Stomach (tissue), 4 donors: Measurements from ENCODE around the gene DRICH1.

Experiments used
- EP300 ChIP-seq: sonication (generic); formaldehyde crosslinking; IDR thresholded peaks from one replicate; pipeline ENCODE4 v1.6.1; 2017; ENCODE audit warnings: antibody characterized with exemption
- POLR2AphosphoS5 ChIP-seq, 3 donors: sonication (generic); formaldehyde crosslinking; IDR thresholded peaks; one replicate each; pipeline ENCODE4 v1.6.1; 2016; ENCODE audit warnings: antibody characterized with exemption in 3 of 3
- TF ChIP-seq, protein P1 (sequence below), 7 experiments: fragments of 450-650 bp in 4 of 7; fragments of 200-600 bp in 3 of 7; sonication (generic) in 3 of 7; IDR thresholded peaks; one replicate each; pipeline ENCODE4 v1.5.1; 2016 to 2019; ENCODE audit warnings: antibody characterized with exemption in 7 of 7, control low read depth in 2 of 7, mild to moderate bottlenecking in 1 of 7

DNA sequence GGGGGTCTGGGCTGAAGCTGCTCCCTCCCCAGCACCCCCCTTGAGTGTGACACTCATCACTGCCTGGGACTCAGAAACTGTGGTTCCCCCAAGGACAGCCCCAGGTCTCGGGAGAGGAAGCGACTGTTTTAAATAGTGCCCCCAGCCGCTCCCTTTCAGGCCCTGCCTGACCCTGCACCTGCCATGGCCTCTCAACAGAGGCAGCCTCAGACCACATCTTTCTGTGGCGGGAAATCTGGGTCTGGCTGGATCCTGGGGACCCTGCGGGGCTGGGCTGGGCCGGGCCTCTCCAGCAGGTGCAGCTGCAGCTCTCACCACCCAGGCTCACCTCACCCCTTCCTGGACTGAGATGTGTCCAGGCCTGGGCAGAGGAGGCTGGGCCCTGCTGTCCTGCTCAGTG lies 48.3 kb downstream of the DRICH1 start:
- TF ChIP-seq POLR2AphosphoS5 (IDR thresholded peaks at IDR 0.05) (no peak), EP300 (no peak)
- TF ChIP-seq, protein P1, sequence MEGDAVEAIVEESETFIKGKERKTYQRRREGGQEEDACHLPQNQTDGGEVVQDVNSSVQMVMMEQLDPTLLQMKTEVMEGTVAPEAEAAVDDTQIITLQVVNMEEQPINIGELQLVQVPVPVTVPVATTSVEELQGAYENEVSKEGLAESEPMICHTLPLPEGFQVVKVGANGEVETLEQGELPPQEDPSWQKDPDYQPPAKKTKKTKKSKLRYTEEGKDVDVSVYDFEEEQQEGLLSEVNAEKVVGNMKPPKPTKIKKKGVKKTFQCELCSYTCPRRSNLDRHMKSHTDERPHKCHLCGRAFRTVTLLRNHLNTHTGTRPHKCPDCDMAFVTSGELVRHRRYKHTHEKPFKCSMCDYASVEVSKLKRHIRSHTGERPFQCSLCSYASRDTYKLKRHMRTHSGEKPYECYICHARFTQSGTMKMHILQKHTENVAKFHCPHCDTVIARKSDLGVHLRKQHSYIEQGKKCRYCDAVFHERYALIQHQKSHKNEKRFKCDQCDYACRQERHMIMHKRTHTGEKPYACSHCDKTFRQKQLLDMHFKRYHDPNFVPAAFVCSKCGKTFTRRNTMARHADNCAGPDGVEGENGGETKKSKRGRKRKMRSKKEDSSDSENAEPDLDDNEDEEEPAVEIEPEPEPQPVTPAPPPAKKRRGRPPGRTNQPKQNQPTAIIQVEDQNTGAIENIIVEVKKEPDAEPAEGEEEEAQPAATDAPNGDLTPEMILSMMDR (IDR thresholded peaks at IDR 0.05): no peak
